Daoy (cell line): Measurements from ENCODE around the gene SPCS3. TPM values are rescaled to one million over a fixed set of nuclear protein-coding genes. Genes with fewer than 3 reads are reported as not detected.
"Not testable (repeated sequence)": the region's sequence is repeated elsewhere in the genome, so short reads cannot be mapped to it uniquely, and the experiment has no call there.

Experiments used
- DNase-seq: peaks from one replicate; pipeline ENCODE4 v3.0.0-alpha.2; 2015; ENCODE audit warnings: low read depth
- total RNA-seq: library from RNA; depleted of rRNA; stranded (reverse); fragments of >200 nt; shearing (Covaris generic); gene quantifications from 2 replicates; pipeline ENCODE4 v1.2.3, GENCODE V29; 2014; rRNA removed

Gene SPCS3
- total RNA-seq, 1 experiment from 2014 or later, result 73.1 TPM

DNA sequence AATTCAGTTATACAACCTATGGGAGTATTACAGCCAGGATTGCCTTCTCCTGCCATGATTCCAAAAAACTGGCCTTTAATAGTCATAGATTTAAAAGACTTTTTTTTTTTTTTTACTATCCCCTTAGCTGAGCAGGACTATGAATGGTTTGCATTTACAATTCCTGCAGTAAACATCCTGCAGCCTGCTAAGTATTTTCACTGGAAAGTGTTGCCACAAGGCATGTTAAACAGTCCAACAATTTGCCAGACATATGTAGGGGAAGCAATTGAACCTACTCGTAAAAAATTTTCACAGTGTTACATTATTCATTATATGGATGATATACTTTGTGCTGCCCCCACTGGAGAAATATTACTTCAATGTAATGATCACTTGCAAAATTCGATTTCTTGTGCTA lies 27.1 kb downstream of the SPCS3 start:
- DNase-seq, result not testable (repeated sequence)

DNA sequence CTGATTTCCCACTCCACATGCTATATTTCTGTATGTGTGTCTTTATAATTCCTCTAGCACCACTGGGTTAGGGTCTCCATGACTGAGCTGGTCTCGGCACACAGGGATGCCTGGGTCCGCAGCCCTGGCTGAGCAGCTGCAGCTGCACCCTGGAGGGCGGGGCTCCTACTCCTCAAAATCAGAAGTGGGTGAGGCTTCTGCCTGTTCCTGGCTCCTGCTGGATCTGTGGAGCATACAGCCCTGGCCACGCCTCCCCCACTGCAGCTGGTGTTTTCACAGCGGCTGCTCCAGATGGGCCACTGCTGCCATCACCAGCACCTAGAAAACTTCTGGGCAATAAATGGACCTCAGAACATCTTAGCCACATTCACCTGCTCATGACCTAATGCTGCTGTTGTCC lies 30.9 kb downstream of the SPCS3 start:
- DNase-seq, result no peak

DNA sequence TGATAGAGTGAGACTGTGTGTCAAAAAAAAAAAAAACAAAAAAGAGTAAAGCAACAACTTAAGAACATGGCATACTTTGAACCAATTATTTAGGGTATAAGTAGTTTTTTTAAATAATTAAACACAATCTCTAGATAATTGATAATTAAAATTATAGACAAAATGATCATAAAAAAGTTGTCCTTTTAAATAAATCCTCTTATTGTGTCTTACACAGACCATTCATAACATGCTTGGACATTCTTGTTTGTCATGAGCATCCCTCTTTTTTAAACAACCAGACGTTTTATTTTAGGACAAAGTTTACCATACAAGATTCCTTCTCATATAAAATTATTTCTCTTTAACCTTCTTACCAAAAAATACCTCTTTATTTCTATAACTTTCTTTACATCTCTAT lies 35.1 kb downstream of the SPCS3 start:
- DNase-seq, result no peak

DNA sequence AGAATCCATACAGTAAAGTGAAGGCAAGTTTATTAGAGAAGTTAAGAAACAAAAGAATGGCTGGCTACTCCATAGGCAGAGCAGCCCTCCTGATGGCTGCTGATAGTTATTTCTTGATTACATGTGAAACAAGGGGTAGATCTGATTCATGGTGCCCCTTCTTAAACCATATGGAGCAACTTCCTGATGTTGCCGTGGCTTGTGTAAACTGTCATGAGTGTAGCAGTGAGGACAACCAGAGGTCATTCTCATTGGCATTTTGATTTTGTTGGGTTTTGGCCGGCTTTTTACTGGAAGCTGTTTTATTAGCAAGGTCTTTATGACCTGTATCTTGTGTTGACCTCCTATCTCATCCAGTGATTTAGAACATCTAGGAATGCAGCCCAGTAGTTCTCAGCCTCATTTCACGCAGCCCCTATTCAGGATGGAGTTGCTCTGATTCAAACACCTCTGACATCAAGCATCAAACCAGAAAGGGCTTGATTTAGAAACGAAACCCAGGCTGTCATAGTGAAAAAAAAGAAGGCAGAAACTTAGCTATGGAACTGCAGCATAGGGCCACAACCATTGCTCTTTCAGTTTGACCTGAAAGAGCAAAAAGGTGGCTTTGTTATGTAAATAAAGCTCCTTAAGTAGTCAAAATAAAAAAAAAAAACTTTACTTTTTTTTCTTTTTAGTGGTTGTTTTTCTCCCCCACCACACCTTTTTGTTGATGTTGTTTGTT lies 37.8 kb downstream of the SPCS3 start:
- no peak for DNase-seq

DNA sequence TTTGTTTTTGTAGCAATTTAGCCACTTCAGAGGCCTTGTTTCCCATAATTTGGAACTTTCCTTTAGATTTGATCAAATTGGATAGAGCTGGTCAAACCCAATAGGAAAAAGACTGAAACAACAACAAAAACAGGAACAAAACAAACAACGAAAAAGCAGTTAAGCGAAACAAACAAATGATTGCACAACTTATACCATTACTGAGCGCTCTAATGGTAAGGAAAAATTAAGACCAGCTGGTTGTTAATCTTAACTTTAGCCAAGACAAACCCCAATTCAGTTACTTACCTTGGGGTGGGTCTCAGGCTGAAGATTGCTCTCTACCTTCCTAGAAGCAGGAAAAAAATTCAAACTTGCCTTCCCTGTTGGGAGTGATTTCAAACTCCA lies 38.3 kb downstream of the SPCS3 start:
- DNase-seq, result no peak

DNA sequence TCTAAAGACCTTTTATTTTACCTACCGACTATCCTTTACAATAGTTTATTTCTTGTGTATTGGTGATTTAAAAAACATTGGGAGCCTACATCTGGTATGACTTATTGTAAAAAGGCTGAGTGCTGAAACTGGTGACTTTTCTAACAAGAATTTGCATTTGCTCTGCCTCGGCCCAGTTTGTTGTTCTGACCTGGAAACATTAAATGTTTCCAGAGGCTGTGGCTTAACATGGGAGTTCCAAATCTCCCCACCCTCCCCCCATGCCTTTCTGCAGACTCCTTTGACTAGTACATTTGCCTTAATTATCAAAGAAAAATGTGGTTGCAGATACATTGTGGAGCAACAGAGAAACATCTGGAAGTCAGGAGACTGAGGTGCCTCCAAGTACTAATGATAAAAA lies 39.8 kb downstream of the SPCS3 start:
- DNase-seq, result no peak

DNA sequence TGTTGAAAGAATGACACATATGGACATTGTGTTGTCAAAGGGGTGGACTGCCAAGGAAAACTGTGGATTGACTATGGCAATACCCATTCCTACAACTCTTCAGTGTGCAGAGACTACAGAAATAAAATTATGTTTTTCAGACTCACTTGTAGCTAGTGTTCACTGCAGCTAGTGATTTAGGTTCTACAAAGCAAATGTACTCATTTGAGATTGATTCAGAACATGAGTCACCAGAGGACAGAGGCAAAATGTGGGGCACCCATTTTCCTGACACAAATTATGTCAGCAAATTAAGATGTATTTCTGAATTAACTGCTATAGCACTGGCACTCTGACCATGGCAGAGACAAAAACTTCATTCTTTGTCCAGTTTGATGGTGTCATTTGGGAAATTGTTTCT lies 40.7 kb downstream of the SPCS3 start:
- no peak for DNase-seq

DNA sequence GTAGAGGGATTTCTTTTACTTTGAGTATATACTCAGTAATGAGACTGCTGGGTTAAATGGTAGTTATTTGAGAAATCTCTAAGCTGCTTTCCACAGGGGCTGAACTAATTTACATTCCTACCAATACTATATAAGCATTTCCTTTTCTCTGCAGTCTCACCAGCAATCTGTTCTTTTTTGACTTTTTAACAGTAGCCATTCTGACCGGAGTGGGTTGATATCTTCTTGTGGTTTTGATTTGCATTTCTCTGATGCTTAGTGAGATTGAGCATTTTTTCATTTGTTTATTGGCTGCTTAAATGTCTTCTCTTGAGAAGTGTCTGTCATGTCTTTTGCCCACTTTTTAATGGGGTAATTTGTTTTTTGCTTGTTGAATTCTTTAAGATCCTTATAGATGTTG lies 43.3 kb downstream of the SPCS3 start:
- DNase-seq, result no peak

DNA sequence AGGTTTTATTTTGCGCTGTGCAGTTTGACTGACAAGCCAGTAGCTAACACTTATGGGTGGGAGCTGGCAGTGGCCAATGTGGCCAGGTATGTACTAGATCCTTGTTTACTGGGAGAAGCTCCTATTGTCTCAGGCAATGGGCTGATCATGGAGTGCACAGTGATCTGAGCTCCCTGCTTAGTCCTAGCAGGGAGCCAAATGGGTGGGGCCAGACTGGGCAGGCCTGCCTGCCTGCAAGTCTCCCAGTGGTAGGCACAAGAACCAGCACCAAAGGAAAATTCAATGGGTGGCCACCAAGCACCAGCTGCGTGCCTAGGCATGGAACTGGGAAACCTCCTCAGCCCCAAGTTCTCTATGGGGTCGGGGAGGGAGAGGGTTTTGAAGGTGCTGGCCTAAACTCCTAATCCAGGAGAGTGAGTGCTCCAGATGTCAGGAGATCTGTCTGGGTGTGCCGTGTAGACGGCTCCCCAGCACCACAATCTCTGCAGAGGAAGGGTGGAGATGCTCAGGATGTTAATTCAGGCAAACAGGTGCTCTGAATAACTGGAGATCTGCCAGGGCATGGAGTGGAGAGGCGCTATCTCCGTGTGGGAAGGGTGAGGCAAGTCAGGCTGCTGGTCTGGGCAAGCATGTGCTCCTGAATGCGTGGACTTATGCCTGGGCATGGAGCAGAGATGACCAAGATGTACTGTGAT lies 48.2 kb downstream of the SPCS3 start:
- DNase-seq, result no peak

DNA sequence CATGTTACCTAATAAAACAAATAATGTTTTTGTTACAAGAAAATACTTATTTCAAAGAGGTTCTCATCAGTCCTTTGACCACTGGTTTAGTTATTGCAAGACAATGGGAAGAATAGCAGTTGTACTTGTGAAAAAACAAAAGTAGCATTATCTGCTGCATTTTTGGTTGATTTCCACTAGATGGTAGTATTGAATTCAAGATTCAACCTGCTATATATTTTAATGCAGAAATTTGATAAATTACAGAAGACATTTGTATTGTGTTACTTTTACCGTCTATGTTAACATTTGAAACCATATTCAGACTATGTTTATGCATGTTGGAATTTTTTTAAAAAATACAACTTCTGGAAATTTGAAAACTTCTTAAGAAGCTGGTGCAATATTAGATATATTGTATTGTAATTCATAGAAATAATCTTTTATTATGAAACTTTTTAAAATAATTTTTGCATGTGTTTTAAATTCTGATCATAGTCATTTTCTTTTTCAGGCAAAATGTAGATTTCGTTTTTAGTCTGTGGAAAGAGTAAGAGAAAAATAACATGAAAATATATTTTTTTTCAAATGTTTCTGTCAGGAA lies 56.4 kb downstream of the SPCS3 start:
- no peak for DNase-seq

DNA sequence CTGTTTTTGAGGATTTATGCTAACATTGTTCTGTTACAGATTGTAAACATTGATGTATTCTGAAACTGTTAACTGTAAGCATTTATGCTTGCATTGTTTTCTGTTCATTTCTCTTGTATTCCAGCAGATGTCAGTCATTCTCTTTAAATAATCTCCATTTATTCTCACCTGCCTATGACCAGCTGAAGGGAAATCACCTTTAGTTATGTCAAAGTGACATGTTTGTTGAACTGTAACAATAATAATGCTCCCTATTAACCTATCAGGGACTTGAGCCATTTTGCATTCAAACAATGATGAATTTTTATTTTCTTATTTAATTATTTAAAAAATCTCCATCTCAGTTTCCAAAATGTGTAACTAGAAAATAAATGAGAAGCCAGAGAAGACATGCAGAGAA lies 58.0 kb downstream of the SPCS3 start:
- no peak for DNase-seq

DNA sequence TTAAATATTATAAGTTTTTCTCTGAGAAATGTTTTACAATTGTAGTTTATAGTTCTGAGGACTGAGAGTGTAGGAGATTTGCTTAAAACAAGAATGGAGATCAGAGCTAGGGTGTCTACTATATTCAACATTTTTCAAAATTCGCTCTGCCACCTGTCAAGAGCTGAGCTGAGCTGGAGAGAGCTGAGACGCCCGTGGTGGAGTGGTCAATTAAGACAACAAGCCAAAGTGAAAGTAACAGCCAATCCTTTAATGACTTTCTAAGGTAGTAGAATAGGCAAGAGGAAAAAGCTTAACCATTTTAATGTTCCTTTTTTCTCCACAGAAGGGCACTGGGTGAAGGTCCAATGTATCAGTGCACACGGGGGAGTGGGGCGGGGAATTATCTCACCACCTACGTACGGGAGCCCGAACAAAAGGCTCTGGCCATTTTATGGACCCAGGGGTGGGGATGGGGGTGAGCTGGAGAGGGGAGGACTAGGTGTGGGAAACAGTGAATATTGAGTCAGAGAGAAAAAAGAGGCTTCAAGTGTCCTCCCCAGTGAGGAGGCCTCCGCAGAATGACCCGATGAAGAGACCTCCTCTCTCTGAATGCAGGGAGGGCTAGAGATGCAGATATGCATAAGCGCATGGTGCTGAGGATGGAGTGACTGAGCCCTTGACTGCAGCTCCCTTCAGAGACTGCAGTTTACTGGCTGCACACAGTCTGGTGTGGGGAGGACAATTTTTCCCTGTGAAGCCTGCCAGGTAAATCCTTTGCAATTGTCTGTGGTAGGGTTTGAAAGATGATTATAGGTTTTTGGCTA lies 60.8 kb downstream of the SPCS3 start:
- peak; percentile 11 for DNase-seq

Other genes starting within 250 kb of the SPCS3 start
- gene SPATA4, start 124.4 kb upstream of the SPCS3 start, total RNA-seq, result 0.34 TPM in 1 of 2 replicates, not detected in the other
- gene ASB5, start 50.7 kb upstream of the SPCS3 start, total RNA-seq, result 0.57 and 0.65 TPM in 2 replicates